Upper lobe of left lung (tissue), 6 donors: ENCODE results near the gene APOBEC2. TPM values are rescaled to one million over a fixed set of nuclear protein-coding genes. Genes with fewer than 3 reads are reported as not detected.

Experiments used
- ATAC-seq, 2 donors: fragments of 200-7000 bp; cut with Tn5 transposase; one replicate each; pipeline ENCODE4 v1.9.1; 2022; ENCODE audit warnings: mild to moderate bottlenecking in 2 of 2, moderate library complexity in 2 of 2; ENCODE audit not compliant: low FRiP score in 2 of 2
- DNase-seq, 2 donors: peaks; one replicate each; pipeline ENCODE4 v3.0.0-alpha.2; 2019 to 2020
- H3K27ac ChIP-seq, 4 donors: fragments of 200-600 bp; sonication (generic); one replicate each; pipeline ENCODE4 v1.5.1; 2016 to 2019
- H3K27me3 ChIP-seq, 4 donors: fragments of 200-600 bp; sonication (generic); one replicate each; pipeline ENCODE4 v1.5.1; 2017 to 2019
- H3K36me3 ChIP-seq, 4 donors: fragments of 200-600 bp; sonication (generic); one replicate each; pipeline ENCODE4 v1.5.1; 2016 to 2019
- H3K4me1 ChIP-seq, 4 donors: fragments of 200-600 bp; sonication (generic); one replicate each; pipeline ENCODE4 v1.5.1; 2018 to 2019
- H3K4me3 ChIP-seq, 4 donors: fragments of 200-600 bp; sonication (generic); one replicate each; pipeline ENCODE4 v1.5.1; 2017 to 2019; ENCODE audit warnings: mild to moderate bottlenecking in 2 of 4, moderate library complexity in 1 of 4
- H3K9me3 ChIP-seq, 4 donors: fragments of 200-600 bp; sonication (generic); one replicate each; pipeline ENCODE4 v1.5.1; 2018 to 2019
- CTCF ChIP-seq, 6 experiments: fragments of 450-650 bp in 4 of 6; fragments of 200-600 bp in 2 of 6; sonication (generic) in 2 of 6; IDR thresholded peaks; one replicate each; pipeline ENCODE4 v1.5.1; 2016 to 2019; ENCODE audit warnings: antibody characterized with exemption in 6 of 6
- EP300 ChIP-seq, 4 donors: sonication (generic); formaldehyde crosslinking; IDR thresholded peaks; one replicate each; pipeline ENCODE4 v1.5.1; 2017; ENCODE audit warnings: antibody characterized with exemption in 4 of 4, control low read depth in 2 of 4
- POLR2A ChIP-seq, 4 donors: fragments of 450-650 bp; IDR thresholded peaks; one replicate each; pipeline ENCODE4 v1.5.1; 2016 to 2017; ENCODE audit warnings: antibody characterized with exemption in 4 of 4, mild to moderate bottlenecking in 2 of 4
- POLR2AphosphoS5 ChIP-seq, 2 donors: sonication (generic); formaldehyde crosslinking; IDR thresholded peaks; one replicate each; pipeline ENCODE4 v1.5.1; 2017; ENCODE audit warnings: antibody characterized with exemption in 2 of 2
- WGBS, 2 donors: methylation state at CpG; one replicate each; pipeline ENCODE4 v1.1.5; 2017 to 2018; 5-methylcytosine and 5-hydroxymethylcytosine counted together
- total RNA-seq, 6 donors: library from RNA; depleted of rRNA in 4 of 6; stranded (reverse); fragments of >200 nt in 4 of 6; gene quantifications; one replicate each; pipeline versions ENCODE4 v1.1.0 to v1.2.1, GENCODE V29; 2016 to 2021
- donor health status: DM: no; HTN: no; CAD: no; lungs with moderate emphysema.
- donor health status: DM: no; HTN: yes; CAD: no; lungs with severe emphysema.

APOBEC2 gene
- total RNA-seq, 6 donors from 2014 or later, result not detected

DNA sequence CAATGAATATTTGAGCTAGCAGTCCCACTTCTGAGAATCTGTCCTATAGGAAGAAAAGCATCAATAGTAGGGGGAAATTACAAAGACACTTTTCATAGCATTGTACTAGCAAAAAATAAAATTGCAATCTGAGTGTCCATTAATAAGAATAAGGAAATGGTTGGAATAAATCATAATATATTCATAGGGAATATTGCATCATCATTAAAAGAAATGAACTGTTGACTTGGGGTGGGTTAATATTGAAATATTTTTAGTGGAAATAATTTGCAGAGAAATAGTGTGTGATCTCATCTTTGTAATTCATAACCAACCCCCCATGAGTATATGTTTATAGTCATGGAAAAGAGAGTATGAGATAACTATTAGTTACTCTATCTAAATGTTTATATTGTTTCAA, 32.2 kb downstream of the APOBEC2 start:
- no peak for DNase-seq
- H3K9me3 ChIP-seq, result no peaks in the 10 kb centered on the region
- ATAC-seq, result no peak
- H3K4me1 ChIP-seq, result peaks cover 0 to 9% (median 6%) of the 10 kb centered on the region in 4 donors
- no peak for TF ChIP-seq EP300 (IDR thresholded peaks at IDR 0.05)
- no peak overlapping the region for H3K4me3 ChIP-seq
- H3K36me3 ChIP-seq, result peaks cover 21 to 83% (median 29%) of the 10 kb centered on the region in 4 donors
- H3K27me3 ChIP-seq, result no peaks in the 10 kb centered on the region
- no peak overlapping the region for H3K27ac ChIP-seq

GRCh38 chr6:41088451-41088850, 35.4 kb downstream of the APOBEC2 start:
- Histone ChIP-seq H3K4me3 (no peak overlapping the region), H3K27me3 (no peaks in the 10 kb centered on the region), H3K27ac (no peak overlapping the region), H3K9me3 (no peaks in the 10 kb centered on the region), H3K36me3 (peaks cover 47 to 88% (median 54%) of the 10 kb centered on the region in 4 donors), H3K4me1 (no peaks in the 10 kb centered on the region)
- TF ChIP-seq CTCF (IDR thresholded peaks at IDR 0.05) (no peak), POLR2A (IDR thresholded peaks at IDR 0.05) (no peak), EP300 (IDR thresholded peaks at IDR 0.05) (no peak), POLR2AphosphoS5 (IDR thresholded peaks at IDR 0.05) (no peak)
- DNase-seq (no peak), ATAC-seq (no peak)
- 93% methylated on average over 4 of the region's 4 CpGs for WGBS, 2 donors

- Histone ChIP-seq H3K27ac (no peak overlapping the region), H3K9me3 (no peaks in the 10 kb centered on the region), H3K4me3 (no peak overlapping the region), H3K36me3 (peaks cover 53 to 89% (median 70%) of the 10 kb centered on the region in 4 donors), H3K27me3 (no peaks in the 10 kb centered on the region), H3K4me1 (no peaks in the 10 kb centered on the region)
- ATAC-seq (no peak), DNase-seq (no peak)
- no peak for TF ChIP-seq POLR2A (IDR thresholded peaks at IDR 0.05)
- no peak for TF ChIP-seq EP300 (IDR thresholded peaks at IDR 0.05)
- no peak for TF ChIP-seq POLR2AphosphoS5 (IDR thresholded peaks at IDR 0.05)
- TF ChIP-seq CTCF (IDR thresholded peaks at IDR 0.05), result no peak
- WGBS, 2 donors, result 86 to 91% methylated on average over 1 of the region's 1 CpG
Observed at GRCh38 chr6:41090841-41091761, 38.1 kb downstream of the APOBEC2 start.

DNA sequence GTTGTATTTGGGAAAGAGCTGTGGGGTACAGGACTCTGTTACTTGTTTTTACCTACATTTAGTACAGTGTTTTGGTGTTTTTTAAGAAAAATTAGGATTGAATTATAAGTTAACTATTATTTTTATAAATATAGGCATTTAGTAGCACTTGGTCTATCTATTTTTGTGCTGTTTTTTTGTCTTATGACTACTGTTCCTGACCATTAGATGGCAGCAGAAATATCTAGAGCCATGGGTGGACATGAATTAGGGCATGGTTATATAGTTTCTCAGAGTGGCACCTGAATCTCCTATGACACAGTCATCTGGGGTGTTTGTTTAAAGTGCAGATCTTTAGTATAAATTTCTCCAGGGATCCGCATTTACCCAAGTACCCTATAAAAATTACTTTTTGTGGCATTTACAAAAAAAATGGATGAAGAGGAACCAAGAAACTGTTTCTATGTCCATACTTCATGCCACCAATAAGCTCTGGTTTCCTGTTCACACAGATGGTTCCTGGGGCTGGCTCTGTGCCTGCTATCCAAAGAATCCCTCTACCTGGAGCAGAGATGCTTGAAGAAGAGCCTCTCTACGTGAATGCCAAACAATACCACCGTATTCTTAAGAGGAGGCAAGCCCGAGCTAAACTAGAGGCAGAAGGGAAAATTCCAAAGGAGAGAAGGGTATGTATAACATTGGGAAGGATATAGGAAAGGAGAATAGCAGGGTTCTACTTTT, 39.6 kb downstream of the APOBEC2 start:
- Histone ChIP-seq H3K27ac (no peak overlapping the region), H3K36me3 (peaks cover 53 to 98% (median 84%) of the 10 kb centered on the region in 4 donors), H3K4me3 (no peak overlapping the region), H3K9me3 (no peaks in the 10 kb centered on the region), H3K4me1 (no peaks in the 10 kb centered on the region), H3K27me3 (no peaks in the 10 kb centered on the region)
- TF ChIP-seq POLR2AphosphoS5 (IDR thresholded peaks at IDR 0.05), result no peak
- no peak for TF ChIP-seq EP300 (IDR thresholded peaks at IDR 0.05)
- TF ChIP-seq POLR2A (IDR thresholded peaks at IDR 0.05), result no peak
- no peak for TF ChIP-seq CTCF (IDR thresholded peaks at IDR 0.05)
- DNase-seq (no peak), ATAC-seq (no peak)
- WGBS, 2 donors, result 88 to 92% methylated on average over 4 of the region's 4 CpGs

DNA sequence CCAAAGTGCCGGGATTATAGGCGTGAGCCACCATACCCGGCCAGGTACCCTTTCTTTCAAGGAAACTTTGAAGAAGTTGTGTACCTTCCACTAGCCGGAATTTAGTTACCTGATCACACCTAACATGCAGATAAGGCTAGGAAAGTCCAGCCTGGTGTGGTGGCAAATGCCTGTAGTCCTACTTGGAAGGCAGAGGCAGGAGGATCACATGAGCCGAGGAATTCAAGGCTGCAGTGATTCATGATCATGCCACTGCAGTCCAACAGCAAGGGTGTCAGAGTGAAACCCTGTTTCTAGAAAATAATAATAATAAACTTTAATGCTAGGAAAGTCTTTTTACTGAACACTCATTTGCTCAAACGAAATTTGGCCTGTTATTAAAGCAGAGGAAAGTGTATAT, 40.7 kb downstream of the APOBEC2 start:
- no peak overlapping the region for H3K27ac ChIP-seq
- 95 to 96% methylated on average over 6 of the region's 6 CpGs for WGBS, 2 donors
- no peak for DNase-seq
- H3K36me3 ChIP-seq, result peaks cover 56 to 100% (median 93%) of the 10 kb centered on the region in 4 donors
- no peak for ATAC-seq
- no peak overlapping the region for H3K4me3 ChIP-seq
- TF ChIP-seq CTCF (IDR thresholded peaks at IDR 0.05), result no peak
- TF ChIP-seq EP300 (IDR thresholded peaks at IDR 0.05), result no peak
- H3K9me3 ChIP-seq, result no peaks in the 10 kb centered on the region
- no peaks in the 10 kb centered on the region for H3K4me1 ChIP-seq
- no peaks in the 10 kb centered on the region for H3K27me3 ChIP-seq
